GM18519 (cell line): ENCODE data around the gene SIRT3.
"Not testable (repeated sequence)": the region's sequence is repeated elsewhere in the genome, so short reads cannot be mapped to it uniquely, and the experiment has no call there.

ENCODE experiments used
- ATAC-seq: cut with Tn5 transposase; IDR thresholded peaks from one replicate; pipeline ENCODE4 v1.9.1; 2021; ENCODE audit warnings: mild to moderate bottlenecking, moderate library complexity; ENCODE audit not compliant: unreplicated experiment, low FRiP score

SIRT3 gene

GRCh38 chr11:205221-206001 lies 30.7 kb downstream of the SIRT3 start:
- no peak for ATAC-seq

GRCh38 chr11:204587-205109 lies 31.5 kb downstream of the SIRT3 start:
- no peak for ATAC-seq

- ATAC-seq = no peak
Measured at GRCh38 chr11:203945-204586, 32.1 kb downstream of the SIRT3 start.

GRCh38 chr11:203056-203944 lies 32.8 kb downstream of the SIRT3 start:
- ATAC-seq = no peak

GRCh38 chr11:202490-202889 lies 33.7 kb downstream of the SIRT3 start:
- no peak for ATAC-seq

- no peak for ATAC-seq
Measured at GRCh38 chr11:201966-202365, 34.2 kb downstream of the SIRT3 start.

GRCh38 chr11:200224-201003 lies 35.7 kb downstream of the SIRT3 start:
- no peak for ATAC-seq

- no peak for ATAC-seq
Measured at GRCh38 chr11:199782-200181, 36.4 kb downstream of the SIRT3 start.

- ATAC-seq = no peak
Measured at GRCh38 chr11:199004-199581, 37.0 kb downstream of the SIRT3 start.

GRCh38 chr11:198236-198806 lies 37.8 kb downstream of the SIRT3 start:
- no peak for ATAC-seq

GRCh38 chr11:197741-198235 lies 38.4 kb downstream of the SIRT3 start:
- no peak for ATAC-seq

GRCh38 chr11:196786-197731 lies 39.1 kb downstream of the SIRT3 start:
- no peak for ATAC-seq

- not testable (repeated sequence) for ATAC-seq
Measured at GRCh38 chr11:193481-193880, 42.7 kb downstream of the SIRT3 start.

GRCh38 chr11:192674-193128 lies 43.4 kb downstream of the SIRT3 start, which contains the start of gene SCGB1C1:
Gene SCGB1C1 (plus strand): TSS chr11:193078. CDS start chr11:193100, 22 bp downstream.
- not testable (repeated sequence) for ATAC-seq

- not testable (repeated sequence) for ATAC-seq
Measured at GRCh38 chr11:191490-192478, 44.4 kb downstream of the SIRT3 start.

- ATAC-seq = not testable (repeated sequence)
Measured at GRCh38 chr11:190546-190945, 45.6 kb downstream of the SIRT3 start.

GRCh38 chr11:189843-190311 lies 46.3 kb downstream of the SIRT3 start:
- ATAC-seq = peak; percentile 53
